HepG2 (cell line): ENCODE measurements around the gene SLC35A3. TPM values are rescaled to one million over a fixed set of nuclear protein-coding genes. Genes with fewer than 3 reads are reported as not detected.
A peak's percentile ranks its signal among the peaks of the same experiment; 100 is the strongest.
"Not testable (repeated sequence)": the region's sequence is repeated elsewhere in the genome, so short reads cannot be mapped to it uniquely, and the experiment has no call there.

Experiments used
- ATAC-seq: fragments of 200-7000 bp; cut with Tn5 transposase; 3 replicates; pipeline ENCODE4 v1.9.1; 2020; ENCODE audit warnings: mild to moderate bottlenecking, moderate library complexity
- BruUV-seq: library from RNA; stranded (reverse); fragments of 400-500 nt; replicated peaks from 2 replicates; lab custom pipeline; 2021; lab: Mats Ljungman, UMichigan
- CTCF ChIA-PET: fragments of 300-600 bp; formaldehyde crosslinking; extraction: SDS; loops from one replicate; lab custom pipeline; 2021; ENCODE audit warnings: low total read pairs, inconsistent platforms, low intra/inter-chr PET ratio; lab: Yijun Ruan, JAX
- POLR2A ChIA-PET: fragments of 350-600 bp; sonication (Branson Sonifier 250); formaldehyde crosslinking; loops from one replicate; lab custom pipeline; 2020; ENCODE audit warnings: antibody characterized with exemption, inconsistent platforms; lab: Yijun Ruan, JAX
- DNase-seq: peaks from one replicate; pipeline ENCODE4 v3.0.0-alpha.2; 2015; ENCODE audit warnings: low spot score
- FAIRE-seq: peaks from 3 replicates; lab custom pipeline; 2011; peaks lifted over from hg19 to GRCh38; lab: Jason Lieb, UNC
- H2AFZ ChIP-seq: one replicate; pipeline ENCODE4 v1.6.1; 2011; ENCODE audit warnings: low read length, inconsistent platforms
- H3K27ac ChIP-seq: fragments of 300-600 bp; 3 replicates; pipeline ENCODE4 v1.8.0; 2011; ENCODE audit warnings: mixed run types, mild to moderate bottlenecking, mixed read lengths, low read length, inconsistent platforms; ENCODE audit not compliant: insufficient read depth; ENCODE audit errors: extremely low read length
- H3K27me3 ChIP-seq, 2 experiments: fragments of 200-600 bp in 1 of 2; 2 replicates in 1 of 2; 3 replicates in 1 of 2; pipeline versions ENCODE4 v1.6.0 to v1.8.0; 2011; ENCODE audit warnings: low read length in 2 of 2, mild to moderate bottlenecking in 2 of 2, moderate library complexity in 2 of 2, inconsistent platforms in 1 of 2; ENCODE audit not compliant: insufficient read depth in 2 of 2, control insufficient read depth in 1 of 2
- H3K36me3 ChIP-seq, 2 experiments: fragments of 200-600 bp in 1 of 2; replicated peaks in 1 of 2; 2 replicates in 1 of 2; 3 replicates in 1 of 2; pipeline versions ENCODE4 v1.5.1 to v1.8.0; 2011; ENCODE audit warnings: low read length in 2 of 2, inconsistent platforms in 1 of 2; ENCODE audit not compliant: insufficient read depth in 2 of 2, control insufficient read depth in 1 of 2
- H3K4me1 ChIP-seq: 2 replicates; pipeline ENCODE4 v1.5.1; 2012; ENCODE audit warnings: low read length, inconsistent platforms; ENCODE audit not compliant: insufficient read depth
- H3K4me2 ChIP-seq: 2 replicates; pipeline ENCODE4 v1.6.0; 2011; ENCODE audit warnings: low read depth, low read length, inconsistent platforms
- H3K4me3 ChIP-seq, 3 experiments: fragments of 200-600 bp in 1 of 3; sonication (generic), shearing (Covaris generic) in 1 of 3; replicated peaks in 1 of 3; 2 replicates each; pipeline ENCODE4 v1.5.1; 2011 to 2016; ENCODE audit warnings: low read length in 3 of 3, inconsistent platforms in 2 of 3, low read depth in 2 of 3, mild to moderate bottlenecking in 2 of 3, control low read depth in 1 of 3, mixed read lengths in 1 of 3; ENCODE audit not compliant: insufficient read depth in 1 of 3
- H3K79me2 ChIP-seq: one replicate; pipeline ENCODE4 v1.6.1; 2011; ENCODE audit warnings: low read length, inconsistent platforms; ENCODE audit not compliant: insufficient read depth
- H3K9ac ChIP-seq: 2 replicates; pipeline ENCODE4 v1.6.0; 2011; ENCODE audit warnings: mild to moderate bottlenecking, low read depth, low read length, inconsistent platforms; ENCODE audit not compliant: insufficient read depth
- H3K9me3 ChIP-seq: 2 replicates; pipeline ENCODE4 v1.5.1; 2012; ENCODE audit warnings: mild to moderate bottlenecking, low read length
- H4K20me1 ChIP-seq: 2 replicates; pipeline ENCODE4 v1.6.0; 2011; ENCODE audit warnings: inconsistent platforms, mild to moderate bottlenecking, low read length, moderate library complexity; ENCODE audit not compliant: insufficient read depth
- ZNF766 ChIP-seq: sonication (generic); formaldehyde crosslinking; IDR thresholded peaks from 2 replicates; pipeline ENCODE4 v1.5.0; 2020; ENCODE audit warnings: missing genetic modification reagents, borderline replicate concordance
- WGBS: methylation state at CpG from one replicate; pipeline ENCODE4 v1.1.6; 2017; ENCODE audit warnings: low lambda C conversion rate; 5-methylcytosine and 5-hydroxymethylcytosine counted together
- in situ Hi-C: cut with HindIII; loops from 2 replicates; pipeline ENCODE4 v1.10.0; 2017; ENCODE audit warnings: low pct_unique_long_range_greater_than_20kb; ENCODE audit not compliant: extremely low pct_ligation_motif_present
- intact Hi-C: fragments of 100-400 bp; cut with micrococcal nuclease; formaldehyde crosslinking; loops from one replicate; pipeline ENCODE4 v1.10.0; 2022; ENCODE audit not compliant: unreplicated experiment
- polyA plus RNA-seq, 8 experiments: library from polyadenylated mRNA; depleted of rRNA in 3 of 8; stranded (reverse) in 7 of 8; unstranded in 1 of 8; fragments of >200 nt; fragmentation: Illumina TruSeq in 4 of 8; extraction: Trizol in 4 of 8; gene quantifications; 2 replicates each; pipeline versions ENCODE4 v1.2.1 to v1.2.3, GENCODE V29; 2011 to 2016; ENCODE audit warnings: low read depth in 4 of 8, missing spikeins in 1 of 8, mixed read lengths in 1 of 8; ENCODE audit not compliant: insufficient read depth in 1 of 8
- total RNA-seq, 5 experiments: library from RNA; depleted of rRNA; stranded (reverse); fragments of >200 nt; fragmentation: Illumina TruSeq; extraction: Trizol; gene quantifications; 2 replicates each; pipeline ENCODE4 v1.2.3, GENCODE V29; 2016; ENCODE audit warnings: low read depth in 1 of 5
- TF ChIP-seq, protein P1 (sequence below): sonication (generic); formaldehyde crosslinking; IDR thresholded peaks from 2 replicates; pipeline ENCODE4 v1.4.0; 2020; ENCODE audit warnings: missing genetic modification reagents

SLC35A3 gene
- total and polyA plus RNA-seq, 2 of the 13 experiments (the other 11 are each of a cell fraction or from before 2014, with no cell fraction given), result 11.2 to 24.9 TPM

DNA sequence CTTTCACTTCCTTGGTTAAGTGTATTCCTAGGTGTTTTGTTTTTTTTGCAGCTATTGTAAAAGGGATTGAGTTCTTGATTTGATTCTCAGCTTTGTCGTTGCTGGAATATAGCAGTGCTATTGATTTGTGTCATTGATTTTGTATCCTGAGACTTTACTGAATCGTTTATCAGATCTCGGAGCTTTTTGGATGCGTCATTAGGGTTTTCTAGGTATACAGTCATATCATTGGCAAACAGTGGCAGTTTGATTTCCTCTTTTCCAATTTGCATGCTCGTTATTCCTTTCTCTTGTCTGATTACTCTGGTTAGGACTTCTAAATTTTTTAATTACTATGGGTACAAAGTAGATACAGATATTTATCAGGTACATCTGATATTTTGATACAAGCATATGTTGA is 75.4 kb downstream of the SLC35A3 start:
- ChIA-PET POLR2A (no interaction called here), CTCF (no interaction called here)
- FAIRE-seq (no peak), ATAC-seq (no peak), DNase-seq (no peak)
- Histone ChIP-seq H3K79me2 (peaks cover 99% of the 10 kb centered on the region), H2AFZ (no peak overlapping the region), H3K36me3 (no peaks in the 10 kb centered on the region; a peak in 2 of 5 replicates), H3K27ac (no peak overlapping the region), H4K20me1 (peaks cover 53% of the 10 kb centered on the region), H3K9ac (no peak overlapping the region), H3K4me2 (no peak overlapping the region), H3K4me3 (no peak overlapping the region), H3K9me3 (no peaks in the 10 kb centered on the region), H3K27me3 (no peaks in the 10 kb centered on the region), H3K4me1 (peaks cover 48% of the 10 kb centered on the region)
- in situ Hi-C loops (no loop called here), intact Hi-C loops (no loop called here)
- BruUV-seq, result no TSS peak
- no peak for TF ChIP-seq ZNF766
- 91% methylated on average over 5 of the region's 5 CpGs for WGBS

DNA sequence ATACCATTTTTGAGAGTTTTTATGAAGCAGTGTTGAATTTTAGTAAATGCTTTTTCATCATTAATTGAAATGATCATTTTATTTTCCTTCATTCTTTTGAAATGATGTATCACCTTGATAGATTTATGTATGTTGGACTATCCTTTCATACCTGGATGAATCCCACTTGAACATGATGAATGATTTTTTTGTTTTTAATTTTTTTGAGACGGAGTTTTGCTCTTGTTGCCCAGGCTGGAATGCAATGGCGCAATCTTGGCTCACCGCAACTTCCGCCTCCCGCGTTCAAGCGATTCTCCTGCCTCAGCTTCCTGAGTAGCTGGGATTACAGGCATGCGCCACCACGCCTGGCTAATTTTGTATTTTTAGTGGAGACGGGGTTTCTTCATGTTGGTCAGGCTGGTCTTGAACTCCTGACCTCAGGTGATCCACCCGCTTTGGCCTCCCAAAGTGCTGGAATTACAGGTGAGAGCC is 77.5 kb downstream of the SLC35A3 start:
- H3K27me3 ChIP-seq, BruUV-seq, H3K4me3 ChIP-seq, H3K9me3 ChIP-seq, DNase-seq, intact Hi-C loops, H3K4me2 ChIP-seq, H2AFZ ChIP-seq, H3K36me3 ChIP-seq, ATAC-seq, in situ Hi-C loops, H3K9ac ChIP-seq, H3K27ac ChIP-seq, FAIRE-seq, CTCF ChIA-PET: not testable (repeated sequence)
- POLR2A ChIA-PET, result interaction anchor here (1.2 to 1.4 kb wide), 2 partner anchors 9 to 86 kb away, joined by 3 read pairs; partner anchors contain the start of gene TRMT13
- Histone ChIP-seq H3K4me1 (peaks cover 27% of the 10 kb centered on the region), H4K20me1 (peaks cover 38% of the 10 kb centered on the region), H3K79me2 (peaks cover 96% of the 10 kb centered on the region)
- WGBS, result 98% methylated on average over 11 of the region's 11 CpGs
- TF ChIP-seq, protein P1, sequence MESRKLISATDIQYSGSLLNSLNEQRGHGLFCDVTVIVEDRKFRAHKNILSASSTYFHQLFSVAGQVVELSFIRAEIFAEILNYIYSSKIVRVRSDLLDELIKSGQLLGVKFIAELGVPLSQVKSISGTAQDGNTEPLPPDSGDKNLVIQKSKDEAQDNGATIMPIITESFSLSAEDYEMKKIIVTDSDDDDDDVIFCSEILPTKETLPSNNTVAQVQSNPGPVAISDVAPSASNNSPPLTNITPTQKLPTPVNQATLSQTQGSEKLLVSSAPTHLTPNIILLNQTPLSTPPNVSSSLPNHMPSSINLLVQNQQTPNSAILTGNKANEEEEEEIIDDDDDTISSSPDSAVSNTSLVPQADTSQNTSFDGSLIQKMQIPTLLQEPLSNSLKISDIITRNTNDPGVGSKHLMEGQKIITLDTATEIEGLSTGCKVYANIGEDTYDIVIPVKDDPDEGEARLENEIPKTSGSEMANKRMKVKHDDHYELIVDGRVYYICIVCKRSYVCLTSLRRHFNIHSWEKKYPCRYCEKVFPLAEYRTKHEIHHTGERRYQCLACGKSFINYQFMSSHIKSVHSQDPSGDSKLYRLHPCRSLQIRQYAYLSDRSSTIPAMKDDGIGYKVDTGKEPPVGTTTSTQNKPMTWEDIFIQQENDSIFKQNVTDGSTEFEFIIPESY (CRISPR knock-in tag), result peak; percentile 89
